ENCODE measurements around the gene MINDY4.
A peak's percentile ranks its signal among the peaks of the same experiment; 100 is the strongest.

MINDY4 gene

DNA sequence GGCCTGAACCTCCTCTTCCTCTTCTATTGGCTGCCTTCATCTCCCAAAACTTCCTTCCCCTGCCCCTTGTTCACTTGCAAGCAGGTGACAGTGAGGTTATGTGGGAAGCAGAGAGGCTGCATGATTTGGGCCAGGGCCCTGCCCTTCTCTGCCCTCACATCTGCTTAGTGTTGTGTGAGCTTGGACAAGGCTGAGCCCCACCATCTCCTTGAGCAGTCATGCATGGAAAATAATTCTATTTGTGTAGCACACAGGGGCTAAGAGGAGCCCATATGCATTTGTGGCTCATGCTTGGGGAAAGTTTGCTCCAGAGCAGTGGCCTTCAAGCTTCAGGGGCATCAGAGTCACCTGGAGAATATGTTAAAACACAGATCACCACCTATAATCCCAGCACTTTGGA lies 113.7 kb downstream of the MINDY4 start:
- TF ChIP-seq, protein P1, sequence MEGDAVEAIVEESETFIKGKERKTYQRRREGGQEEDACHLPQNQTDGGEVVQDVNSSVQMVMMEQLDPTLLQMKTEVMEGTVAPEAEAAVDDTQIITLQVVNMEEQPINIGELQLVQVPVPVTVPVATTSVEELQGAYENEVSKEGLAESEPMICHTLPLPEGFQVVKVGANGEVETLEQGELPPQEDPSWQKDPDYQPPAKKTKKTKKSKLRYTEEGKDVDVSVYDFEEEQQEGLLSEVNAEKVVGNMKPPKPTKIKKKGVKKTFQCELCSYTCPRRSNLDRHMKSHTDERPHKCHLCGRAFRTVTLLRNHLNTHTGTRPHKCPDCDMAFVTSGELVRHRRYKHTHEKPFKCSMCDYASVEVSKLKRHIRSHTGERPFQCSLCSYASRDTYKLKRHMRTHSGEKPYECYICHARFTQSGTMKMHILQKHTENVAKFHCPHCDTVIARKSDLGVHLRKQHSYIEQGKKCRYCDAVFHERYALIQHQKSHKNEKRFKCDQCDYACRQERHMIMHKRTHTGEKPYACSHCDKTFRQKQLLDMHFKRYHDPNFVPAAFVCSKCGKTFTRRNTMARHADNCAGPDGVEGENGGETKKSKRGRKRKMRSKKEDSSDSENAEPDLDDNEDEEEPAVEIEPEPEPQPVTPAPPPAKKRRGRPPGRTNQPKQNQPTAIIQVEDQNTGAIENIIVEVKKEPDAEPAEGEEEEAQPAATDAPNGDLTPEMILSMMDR (IDR thresholded peaks at IDR 0.05; ENCODE audit: low read depth, low read length, missing control alignments), result no peak
- DNase-seq (ENCODE audit: extremely low read depth, low read depth), result no peak
- H3K4me3 ChIP-seq (replicated peaks; ENCODE audit: low read depth, low read length), result no peak overlapping the region

DNA sequence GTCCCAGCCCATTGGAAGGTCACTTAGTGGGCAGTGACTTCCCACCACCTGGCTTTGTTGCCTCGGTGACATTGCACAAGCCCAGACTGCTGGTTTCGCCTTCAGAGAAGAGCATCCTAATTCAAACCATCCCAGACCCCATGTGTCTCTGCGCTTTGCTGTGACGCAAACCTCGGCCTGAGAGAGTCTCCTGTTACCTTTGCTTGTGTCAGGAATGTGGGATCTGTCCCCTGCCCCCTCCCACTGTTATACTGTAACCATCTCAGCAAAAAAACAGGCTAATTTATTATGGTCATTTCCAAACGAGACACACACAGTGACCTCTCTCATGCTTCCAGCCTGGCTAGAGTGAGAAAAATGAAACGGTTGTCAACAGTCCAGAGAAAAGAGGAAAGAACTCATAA lies 115.4 kb downstream of the MINDY4 start:
- peak; percentile 90 for DNase-seq (ENCODE audit: extremely low read depth, low read depth)
- TF ChIP-seq, protein P1 (IDR thresholded peaks at IDR 0.05; ENCODE audit: low read depth, low read length, missing control alignments), result no peak
- no peak overlapping the region for H3K4me3 ChIP-seq (replicated peaks; ENCODE audit: low read depth, low read length)

DNA sequence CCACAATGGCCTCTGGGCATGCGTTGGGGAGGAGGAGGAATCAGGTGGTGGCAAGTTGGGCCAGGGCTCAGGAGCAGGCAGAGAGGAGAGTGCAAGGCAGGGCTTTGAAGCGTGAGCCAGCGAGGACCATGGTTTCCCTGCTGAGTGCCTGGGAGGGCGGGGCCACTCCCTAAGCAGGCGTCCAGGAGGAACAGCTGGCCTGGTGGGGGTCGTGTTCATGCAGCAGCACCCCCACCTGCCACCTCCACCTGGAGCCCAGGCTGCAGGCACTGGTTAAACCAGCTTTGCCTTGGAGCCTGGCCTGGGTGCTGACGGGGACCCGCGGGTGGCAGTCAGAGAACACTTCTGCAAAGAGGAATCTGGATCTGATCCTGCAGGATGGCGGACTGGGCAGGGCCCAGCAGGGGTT lies 116.3 kb downstream of the MINDY4 start:
- DNase-seq (ENCODE audit: extremely low read depth, low read depth), result no peak
- TF ChIP-seq, protein P1 (IDR thresholded peaks at IDR 0.05; ENCODE audit: low read depth, low read length, missing control alignments), result no peak
- no peak overlapping the region for H3K4me3 ChIP-seq (replicated peaks; ENCODE audit: low read depth, low read length)

DNA sequence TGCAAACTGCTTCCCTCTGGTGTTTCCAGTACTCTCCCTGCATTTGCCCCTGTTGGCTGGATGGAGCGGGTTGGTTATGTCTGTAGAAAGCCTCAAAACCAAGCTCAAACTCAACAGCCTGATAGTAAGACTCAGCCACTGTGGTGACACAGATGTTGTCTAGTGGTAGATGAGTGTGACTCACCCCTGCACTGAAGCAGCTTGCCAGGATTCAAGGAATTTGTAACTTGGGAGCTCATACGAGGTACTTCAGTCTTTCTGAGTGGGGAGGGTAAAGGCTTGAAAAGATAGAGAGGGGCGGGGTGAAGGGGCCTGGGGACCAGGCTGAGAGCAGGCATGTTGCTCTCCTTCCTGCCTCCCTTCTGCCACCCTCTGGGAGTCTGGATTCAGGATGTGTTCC lies 117.5 kb downstream of the MINDY4 start:
- TF ChIP-seq, protein P1 (IDR thresholded peaks at IDR 0.05; ENCODE audit: low read depth, low read length, missing control alignments), result no peak
- H3K4me3 ChIP-seq (replicated peaks; ENCODE audit: low read depth, low read length), result no peak overlapping the region
- DNase-seq (ENCODE audit: extremely low read depth, low read depth), result peak; percentile 86

DNA sequence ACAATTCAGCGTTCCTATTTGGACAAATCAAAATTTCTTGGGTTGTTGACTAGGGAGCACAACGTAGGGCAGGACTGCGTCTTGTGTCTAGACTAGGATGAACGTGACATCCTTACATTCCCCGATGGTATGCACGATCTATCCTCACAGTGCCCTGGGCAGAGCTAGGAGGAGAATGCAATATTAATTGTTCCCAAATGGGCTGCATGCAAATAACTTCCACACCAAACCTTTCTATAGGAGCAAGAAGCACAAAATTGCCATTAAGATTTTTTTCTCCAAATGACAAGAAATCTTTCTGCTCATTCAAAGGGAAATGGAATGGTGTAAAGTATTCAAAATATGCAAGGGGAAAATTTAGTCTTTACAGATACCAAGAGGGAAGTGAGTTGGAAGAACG lies 119.0 kb downstream of the MINDY4 start:
- no peak for DNase-seq (ENCODE audit: extremely low read depth, low read depth)
- H3K4me3 ChIP-seq (replicated peaks; ENCODE audit: low read depth, low read length), result no peak overlapping the region
- TF ChIP-seq, protein P1 (IDR thresholded peaks at IDR 0.05; ENCODE audit: low read depth, low read length, missing control alignments), result no peak

DNA sequence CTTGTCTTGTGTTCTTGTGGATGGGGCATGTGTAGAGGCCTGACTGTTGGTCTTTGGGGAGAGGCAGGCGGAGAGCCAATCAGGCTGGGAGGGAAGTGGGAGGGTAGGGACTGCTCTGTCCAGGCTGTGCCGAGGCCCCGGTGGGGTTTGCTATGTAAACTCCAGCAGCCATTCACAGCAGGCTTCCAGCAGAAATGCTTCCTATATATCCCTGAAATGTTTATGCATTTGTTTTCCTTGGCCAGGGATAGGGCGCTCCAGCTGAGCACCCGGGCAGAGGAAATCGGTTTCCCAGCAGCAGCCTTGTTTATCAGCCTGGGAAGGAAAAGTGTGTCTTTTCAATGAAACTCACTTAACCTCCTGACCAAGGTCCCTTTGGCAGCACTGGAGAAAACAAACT lies 122.1 kb downstream of the MINDY4 start:
- H3K4me3 ChIP-seq (replicated peaks; ENCODE audit: low read depth, low read length), result no peak overlapping the region
- TF ChIP-seq, protein P1 (IDR thresholded peaks at IDR 0.05; ENCODE audit: low read depth, low read length, missing control alignments), result no peak
- DNase-seq (ENCODE audit: extremely low read depth, low read depth), result no peak

DNA sequence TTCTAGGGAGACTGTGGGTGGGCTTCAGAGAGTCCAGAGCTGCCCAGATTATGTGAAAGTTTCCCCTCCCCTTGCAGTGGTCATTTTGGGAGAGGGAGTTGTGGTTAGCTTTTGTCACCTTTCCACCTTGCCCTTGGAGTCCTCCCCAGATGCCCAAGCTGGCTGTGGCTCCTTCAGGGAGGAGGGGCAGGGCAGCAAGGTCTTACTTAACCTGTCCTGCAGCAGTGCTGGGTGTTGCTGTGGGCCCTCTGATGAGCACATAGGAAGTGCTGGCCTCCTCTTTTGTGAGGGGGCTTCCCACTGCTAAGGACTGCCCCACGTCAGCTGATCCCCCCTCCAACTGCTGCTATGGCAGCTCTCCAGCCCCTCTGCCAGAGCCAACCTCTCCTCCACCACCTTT lies 122.8 kb downstream of the MINDY4 start:
- TF ChIP-seq, protein P1 (IDR thresholded peaks at IDR 0.05; ENCODE audit: low read depth, low read length, missing control alignments), result no peak
- H3K4me3 ChIP-seq (replicated peaks; ENCODE audit: low read depth, low read length), result no peak overlapping the region
- no peak for DNase-seq (ENCODE audit: extremely low read depth, low read depth)

Data from HFF-Myc (cell line).